PC-9 (cell line): ENCODE measurements around the gene PSMB7. TPM values are rescaled to one million over a fixed set of nuclear protein-coding genes. Genes with fewer than 3 reads are reported as not detected.
A peak's percentile ranks its signal among the peaks of the same experiment; 100 is the strongest.

Source experiments
- BruUV-seq: library from RNA; stranded (reverse); fragments of 400-500 nt; replicated peaks from 2 replicates; lab custom pipeline; 2021; lab: Mats Ljungman, UMichigan
- CTCF ChIA-PET: fragments of 300-600 bp; sonication (Branson Sonifier 250); formaldehyde crosslinking; loops from one replicate; lab custom pipeline; 2022; ENCODE audit warnings: antibody characterized with exemption; lab: Charles Lee
- POLR2A ChIA-PET: fragments of 300-600 bp; sonication (Branson Sonifier 250); formaldehyde crosslinking; loops from one replicate; lab custom pipeline; 2022; ENCODE audit warnings: antibody characterized with exemption; ENCODE audit not compliant: unreplicated experiment; lab: Charles Lee
- DNase-seq, 2 experiments: peaks; one replicate each; pipeline versions ENCODE4 v3.0.0 to v3.0.0-alpha.2; 2015 to 2022; ENCODE audit warnings: mixed read lengths in 1 of 2
- H2AFZ ChIP-seq: fragments of 200-600 bp; sonication (generic); 2 replicates; pipeline ENCODE4 v1.8.1; 2017; ENCODE audit warnings: antibody characterized with exemption
- H3F3A ChIP-seq: fragments of 200-600 bp; sonication (generic); 2 replicates; pipeline ENCODE4 v1.8.1; 2017; ENCODE audit warnings: antibody characterized with exemption, mild to moderate bottlenecking, low read depth; ENCODE audit not compliant: insufficient read depth
- H3K27ac ChIP-seq: fragments of 200-600 bp; sonication (generic); 2 replicates; pipeline ENCODE4 v1.6.1; 2016; ENCODE audit warnings: mixed run types
- H3K27me3 ChIP-seq: fragments of 200-600 bp; sonication (generic); 2 replicates; pipeline ENCODE4 v1.6.1; 2016; ENCODE audit warnings: low read depth, mixed run types; ENCODE audit not compliant: insufficient read depth
- H3K36me3 ChIP-seq: fragments of 200-600 bp; sonication (generic); 2 replicates; pipeline ENCODE4 v1.6.1; 2016; ENCODE audit warnings: low read depth, mixed run types
- H3K4me1 ChIP-seq: fragments of 200-600 bp; sonication (generic); replicated peaks from 2 replicates; pipeline ENCODE4 v1.6.1; 2016; ENCODE audit warnings: mixed run types; ENCODE audit not compliant: insufficient read depth
- H3K4me2 ChIP-seq: fragments of 200-600 bp; sonication (generic); 2 replicates; pipeline ENCODE4 v1.6.1; 2017; ENCODE audit warnings: mixed run types
- H3K4me3 ChIP-seq: fragments of 200-600 bp; sonication (generic); 2 replicates; pipeline ENCODE4 v1.6.1; 2016; ENCODE audit warnings: mixed run types
- H3K79me2 ChIP-seq: fragments of 200-600 bp; sonication (generic); 2 replicates; pipeline ENCODE4 v1.6.1; 2017; ENCODE audit warnings: low read depth, mixed run types
- H3K9me2 ChIP-seq: fragments of 200-600 bp; sonication (generic); 2 replicates; pipeline ENCODE4 v1.8.1; 2017; ENCODE audit warnings: mild to moderate bottlenecking; ENCODE audit not compliant: insufficient read depth
- H3K9me3 ChIP-seq: fragments of 200-600 bp; sonication (generic); 2 replicates; pipeline ENCODE4 v1.8.1; 2016; ENCODE audit warnings: low read depth; ENCODE audit not compliant: insufficient read depth
- H4K20me1 ChIP-seq: fragments of 200-600 bp; sonication (generic); 2 replicates; pipeline ENCODE4 v1.8.1; 2017; ENCODE audit not compliant: insufficient read depth
- CTCF ChIP-seq: fragments of 200-600 bp; sonication (generic); conservative IDR thresholded peaks from 2 replicates; pipeline ENCODE4 v1.6.1; 2017; ENCODE audit warnings: mixed run types, antibody characterized with exemption, mild to moderate bottlenecking, moderate library complexity
- EZH2 ChIP-seq: fragments of 200-600 bp; sonication (generic); IDR thresholded peaks from 2 replicates; pipeline ENCODE4 v1.8.0; 2017; ENCODE audit warnings: antibody characterized with exemption, low read depth
- intact Hi-C: fragments of 100-400 bp; cut with micrococcal nuclease; formaldehyde crosslinking; loops from one replicate; pipeline ENCODE4 v1.10.0; 2022; ENCODE audit not compliant: unreplicated experiment
- total RNA-seq: library from RNA; stranded (reverse); gene quantifications from 2 replicates; pipeline ENCODE4 v1.2.3, GENCODE V29; 2021

PSMB7 gene
- total RNA-seq, 1 experiment from 2014 or later = 359 TPM

- no TSS peak for BruUV-seq
- CTCF ChIA-PET = no interaction called here
- intact Hi-C loops = no loop called here
- Histone ChIP-seq H3K4me1 (peaks cover 27% of the 10 kb centered on the region), H3F3A (peaks cover 9% of the 10 kb centered on the region), H3K27me3 (no peaks in the 10 kb centered on the region), H3K9me3 (no peaks in the 10 kb centered on the region), H3K79me2 (peaks cover 88% of the 10 kb centered on the region), H3K36me3 (peaks cover 17% of the 10 kb centered on the region; the same call in 1 of the 2 replicates), H2AFZ (no peak overlapping the region), H3K4me2 (peak overlapping the region; percentile 10), H3K9me2 (no peaks in the 10 kb centered on the region), H4K20me1 (peaks cover 48% of the 10 kb centered on the region), H3K27ac (peak overlapping the region; percentile 32; the same call in 1 of the 2 replicates), H3K4me3 (no peak overlapping the region)
- TF ChIP-seq CTCF (no peak), EZH2 (no peak)
- POLR2A ChIA-PET = no interaction called here
- no peak for DNase-seq
Observed at GRCh38 chr9:124372038-124372437, 43.2 kb downstream of the PSMB7 start.

DNA sequence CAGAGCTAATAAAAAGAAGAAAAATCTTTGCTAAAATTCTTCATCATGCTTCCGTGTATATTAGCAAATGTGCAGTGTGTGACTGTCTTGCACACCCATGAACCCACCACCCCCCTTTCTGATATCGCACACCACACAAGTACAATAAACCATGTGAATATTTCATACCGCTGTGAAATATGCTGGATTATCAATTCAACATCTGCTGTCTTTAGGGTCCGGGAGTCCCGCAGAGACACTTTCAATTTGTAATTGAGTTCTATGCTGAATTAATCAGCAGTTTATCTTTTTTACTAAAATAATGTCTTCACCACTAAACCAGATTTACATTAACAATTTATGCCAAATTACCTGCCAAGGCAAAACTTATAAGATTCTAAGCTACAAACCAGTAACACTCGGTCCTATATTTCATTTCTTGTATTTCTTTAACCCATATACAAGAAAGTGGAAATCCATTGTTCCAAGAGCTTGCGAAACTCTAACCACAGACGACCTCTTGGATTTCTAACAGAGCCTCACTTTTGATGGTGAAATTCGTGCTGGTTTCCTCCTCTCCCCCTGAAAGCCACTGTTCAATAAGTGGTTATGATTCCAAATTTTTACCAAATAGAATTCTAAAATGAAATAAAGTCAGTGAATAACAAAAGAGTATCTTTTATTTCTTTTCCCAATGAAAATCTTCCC lies 44.2 kb downstream of the PSMB7 start:
- Histone ChIP-seq H3K27ac (0 out of 2 replicates have a peak overlapping the region, but pooled peaks have one; percentile 32), H3K4me1 (peaks cover 36% of the 10 kb centered on the region), H3K79me2 (peaks cover 98% of the 10 kb centered on the region), H3K9me2 (no peaks in the 10 kb centered on the region), H4K20me1 (peaks cover 58% of the 10 kb centered on the region), H2AFZ (no peak overlapping the region), H3K4me3 (no peak overlapping the region), H3K9me3 (no peaks in the 10 kb centered on the region), H3F3A (peaks cover 12% of the 10 kb centered on the region), H3K36me3 (peaks cover 17% of the 10 kb centered on the region; the same call in 1 of the 2 replicates), H3K4me2 (peak overlapping the region; percentile 10), H3K27me3 (no peaks in the 10 kb centered on the region)
- TF ChIP-seq CTCF = no peak
- DNase-seq = peak in 1 of 2 experiments; percentile 43
- CTCF ChIA-PET = interaction anchor here (0.5 to 0.6 kb wide), 2 partner anchors 22 to 43 kb away, joined by 3 read pairs; no protein-coding TSS in a partner anchor
- POLR2A ChIA-PET = no interaction called here
- intact Hi-C loops = loop anchor here (2.0 kb wide), 1 partner anchor 16 kb away; no protein-coding TSS in a partner anchor
- BruUV-seq = no TSS peak

DNA sequence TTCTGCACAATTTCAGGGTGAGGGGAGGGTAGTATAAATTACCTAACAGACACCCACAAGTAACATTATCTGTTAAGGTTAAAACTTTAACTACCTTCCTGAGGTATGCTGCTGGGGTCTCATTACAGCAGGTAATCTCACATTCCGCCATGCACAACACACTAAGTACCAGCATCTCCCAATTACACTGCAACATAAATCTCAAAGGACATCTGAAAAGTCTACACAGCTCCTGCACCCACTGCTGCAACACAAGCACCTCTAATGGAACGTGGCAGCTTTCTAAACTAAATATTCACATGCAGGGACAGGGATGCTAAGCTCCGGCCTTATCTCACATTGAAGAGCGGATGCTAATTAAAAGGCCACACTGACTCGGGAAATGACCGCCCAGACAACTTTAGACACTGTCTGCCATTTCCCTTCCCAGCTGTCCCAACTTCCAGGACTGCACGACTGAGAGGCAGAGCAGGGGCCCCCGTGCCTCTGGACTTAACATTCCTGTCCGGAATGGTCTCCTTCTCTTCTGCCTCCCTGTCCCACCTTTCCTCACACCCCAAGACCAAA lies 45.9 kb downstream of the PSMB7 start:
- no peak overlapping the region for H3K4me2 ChIP-seq
- H3K4me1 ChIP-seq = peaks cover 37% of the 10 kb centered on the region
- BruUV-seq = no TSS peak
- POLR2A ChIA-PET = no interaction called here
- H4K20me1 ChIP-seq = peaks cover 72% of the 10 kb centered on the region
- H3K4me3 ChIP-seq = no peak overlapping the region
- H3F3A ChIP-seq = peaks cover 12% of the 10 kb centered on the region
- TF ChIP-seq EZH2 (no peak), CTCF (no peak)
- H3K79me2 ChIP-seq = peaks cover 97% of the 10 kb centered on the region
- no peaks in the 10 kb centered on the region for H3K27me3 ChIP-seq
- peaks cover 15% of the 10 kb centered on the region; the same call in 1 of the 2 replicates for H3K36me3 ChIP-seq
- H3K9me2 ChIP-seq = no peaks in the 10 kb centered on the region
- no peak overlapping the region for H3K27ac ChIP-seq
- H2AFZ ChIP-seq = no peak overlapping the region
- no peak for DNase-seq
- H3K9me3 ChIP-seq = no peaks in the 10 kb centered on the region
- CTCF ChIA-PET = no interaction called here
- intact Hi-C loops = no loop called here
